ENCODE results near the gene MED20.
"Not testable (repeated sequence)": the region's sequence is repeated elsewhere in the genome, so short reads cannot be mapped to it uniquely, and the experiment has no call there.

The MED20 gene, protein sequence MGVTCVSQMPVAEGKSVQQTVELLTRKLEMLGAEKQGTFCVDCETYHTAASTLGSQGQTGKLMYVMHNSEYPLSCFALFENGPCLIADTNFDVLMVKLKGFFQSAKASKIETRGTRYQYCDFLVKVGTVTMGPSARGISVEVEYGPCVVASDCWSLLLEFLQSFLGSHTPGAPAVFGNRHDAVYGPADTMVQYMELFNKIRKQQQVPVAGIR

DNA sequence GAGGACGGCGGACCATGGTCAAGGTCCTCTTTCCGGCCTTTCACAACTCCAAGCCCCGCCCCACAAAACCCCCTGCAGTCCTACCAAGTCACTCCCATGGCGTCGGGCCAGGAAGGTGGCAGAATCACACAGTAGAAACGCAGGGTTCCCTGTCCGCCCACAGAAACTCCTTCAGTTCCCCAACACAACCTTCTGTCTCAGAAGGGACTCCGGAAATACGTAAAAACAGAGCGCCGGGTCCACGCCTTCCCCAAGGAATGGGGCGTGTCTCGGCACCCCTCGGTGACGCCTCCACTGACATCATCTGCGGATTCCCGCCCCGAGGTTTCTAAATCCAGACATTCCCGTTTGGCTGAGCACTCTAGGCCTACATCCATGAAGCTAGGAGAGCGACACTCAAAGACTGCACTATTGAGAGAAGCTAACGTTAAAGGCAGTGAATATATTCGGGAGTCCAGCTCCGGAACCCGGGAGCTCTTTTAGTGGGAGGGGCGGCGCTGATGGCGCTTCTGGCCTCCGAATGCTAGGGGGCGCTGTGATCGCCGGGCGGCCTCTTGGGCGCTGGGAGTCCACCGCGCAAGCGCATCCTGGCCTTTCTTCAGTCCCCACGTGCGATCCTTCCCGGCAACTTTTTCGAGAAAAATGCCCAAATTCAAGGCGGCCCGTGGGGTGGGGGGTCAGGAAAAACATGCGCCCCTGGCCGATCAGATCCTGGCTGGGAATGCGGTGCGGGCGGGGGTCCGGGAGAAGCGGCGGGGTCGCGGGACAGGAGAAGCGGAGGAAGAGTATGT is at the start of gene MED20, which contains the start of gene BYSL:
TSS of gene MED20 (minus strand) at position 219 of the 791 bp plus-strand sequence. CDS start at position 98, 121 bp downstream.
TSS of gene BYSL (plus strand) at position 579 of the 791 bp plus-strand sequence. CDS start at position 643, 64 bp downstream.
- peak; percentile 90 to 91 for DNase-seq (ENCODE audit: low read depth in 2 of 2)

DNA sequence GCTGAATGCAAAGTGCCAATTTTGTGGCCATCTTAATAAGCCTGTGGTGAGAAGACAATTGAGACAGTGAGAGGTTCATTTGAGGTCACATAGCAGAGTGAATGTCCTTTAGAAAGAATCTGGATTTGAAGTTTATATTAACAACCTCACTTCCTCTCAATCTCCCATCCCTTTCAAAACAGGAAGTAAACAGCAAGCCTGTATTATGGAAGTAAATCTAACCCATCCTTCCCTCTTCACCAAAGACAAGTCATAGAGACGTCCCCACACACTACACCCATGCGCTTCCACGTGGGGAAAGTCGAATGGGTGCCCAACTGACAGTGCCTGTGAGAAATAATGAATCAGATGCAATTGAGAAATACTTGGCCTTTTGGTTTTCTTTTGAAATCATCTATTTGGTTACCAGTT is 49.5 kb upstream of the MED20 start:
- DNase-seq (ENCODE audit: low read depth in 2 of 2), result peak; percentile 28 to 49

DNA sequence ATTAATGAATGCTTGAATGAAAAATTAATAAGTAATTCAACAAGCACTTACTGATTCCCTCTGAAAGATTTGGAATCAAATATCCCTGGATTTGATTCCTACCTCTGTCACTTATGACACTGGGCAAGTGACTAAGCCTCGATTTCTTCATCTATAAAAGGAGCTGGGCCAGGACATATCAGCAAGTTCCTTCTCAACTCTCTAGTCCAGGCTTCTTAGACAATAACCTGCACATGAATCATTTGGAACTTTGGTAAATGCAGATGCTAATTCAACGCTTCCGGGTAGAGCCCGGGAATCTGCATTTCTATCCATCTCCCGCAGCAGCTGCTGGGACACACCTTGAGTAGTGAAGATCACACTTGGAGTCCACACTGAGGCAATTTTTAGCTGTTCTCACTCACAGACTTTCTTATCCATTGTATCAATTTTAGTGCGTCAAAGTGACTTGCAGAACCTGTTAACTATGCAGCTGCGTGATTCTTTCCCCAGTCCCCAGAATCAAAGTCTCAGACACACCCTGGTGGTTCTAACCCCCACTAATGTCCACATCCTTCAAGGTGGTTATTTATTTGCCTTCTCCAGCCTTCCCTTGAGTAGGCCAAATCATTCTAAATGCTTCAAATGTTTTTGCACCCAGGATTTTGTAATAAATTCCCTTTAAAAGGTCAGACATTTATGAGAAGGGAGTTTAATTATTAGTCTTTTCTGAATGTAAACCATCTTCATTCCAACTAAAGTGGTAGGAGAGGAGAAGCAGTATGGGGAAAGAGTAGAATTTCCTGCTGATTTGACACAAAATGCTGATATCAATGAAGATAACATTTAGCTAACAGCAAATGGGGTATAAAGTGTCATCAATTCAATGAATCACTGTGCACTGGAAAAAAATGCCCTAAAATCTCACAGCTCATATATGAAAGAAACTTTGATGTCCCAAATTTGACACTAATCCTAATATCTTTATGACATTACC is 46.7 kb upstream of the MED20 start:
- DNase-seq (ENCODE audit: low read depth in 2 of 2), result no peak

DNA sequence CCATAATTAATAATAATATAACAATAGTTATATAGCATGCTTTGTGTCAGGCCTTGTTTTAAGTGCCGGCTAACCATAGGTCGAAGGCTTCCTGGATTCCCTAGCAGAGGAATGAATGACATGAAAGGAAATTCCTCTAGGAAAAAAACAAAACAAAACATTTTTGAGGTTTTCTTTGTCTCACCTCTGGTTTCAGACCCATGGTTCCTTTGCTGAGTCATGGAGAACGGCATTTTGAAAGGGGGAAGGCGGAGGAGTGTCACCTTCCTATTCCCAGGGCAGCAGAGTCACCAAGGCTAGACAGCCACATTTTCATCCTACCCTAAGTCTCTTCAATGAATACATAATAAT is 46.0 kb upstream of the MED20 start:
- no peak for DNase-seq (ENCODE audit: low read depth in 2 of 2)

DNA sequence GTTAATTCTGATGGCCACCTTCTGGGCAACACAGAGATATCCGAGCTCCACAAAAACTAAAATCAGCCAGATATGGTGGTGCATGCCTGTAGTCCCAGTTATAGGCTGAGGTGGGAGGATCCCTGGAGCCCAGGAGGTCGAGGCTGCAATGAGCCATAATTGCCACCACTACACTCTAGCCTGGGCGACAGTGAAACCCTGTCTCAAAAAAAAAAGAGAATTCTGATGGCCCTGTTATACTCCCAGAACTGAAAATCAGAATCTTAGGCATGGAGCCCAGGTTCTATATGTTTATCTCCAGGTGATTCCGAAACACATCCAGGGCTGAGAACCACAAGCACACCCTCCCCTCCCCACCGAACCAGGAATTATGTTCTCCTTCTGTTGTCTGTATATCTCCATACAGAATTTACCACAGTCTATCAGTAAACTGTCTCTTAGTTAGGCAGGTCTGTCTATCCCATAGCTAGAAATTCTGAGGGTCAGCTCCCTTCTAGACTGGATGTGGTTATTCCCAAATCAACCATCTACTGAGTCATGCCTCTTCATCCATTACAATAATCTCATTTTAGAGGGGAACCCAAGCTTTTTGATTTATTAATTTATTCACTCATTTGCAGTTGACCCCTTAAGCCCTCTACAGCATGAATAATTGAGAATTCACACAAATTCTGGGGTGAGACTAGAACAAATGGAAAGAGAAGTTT is 45.4 kb upstream of the MED20 start:
- DNase-seq (ENCODE audit: low read depth in 2 of 2), result no peak

DNA sequence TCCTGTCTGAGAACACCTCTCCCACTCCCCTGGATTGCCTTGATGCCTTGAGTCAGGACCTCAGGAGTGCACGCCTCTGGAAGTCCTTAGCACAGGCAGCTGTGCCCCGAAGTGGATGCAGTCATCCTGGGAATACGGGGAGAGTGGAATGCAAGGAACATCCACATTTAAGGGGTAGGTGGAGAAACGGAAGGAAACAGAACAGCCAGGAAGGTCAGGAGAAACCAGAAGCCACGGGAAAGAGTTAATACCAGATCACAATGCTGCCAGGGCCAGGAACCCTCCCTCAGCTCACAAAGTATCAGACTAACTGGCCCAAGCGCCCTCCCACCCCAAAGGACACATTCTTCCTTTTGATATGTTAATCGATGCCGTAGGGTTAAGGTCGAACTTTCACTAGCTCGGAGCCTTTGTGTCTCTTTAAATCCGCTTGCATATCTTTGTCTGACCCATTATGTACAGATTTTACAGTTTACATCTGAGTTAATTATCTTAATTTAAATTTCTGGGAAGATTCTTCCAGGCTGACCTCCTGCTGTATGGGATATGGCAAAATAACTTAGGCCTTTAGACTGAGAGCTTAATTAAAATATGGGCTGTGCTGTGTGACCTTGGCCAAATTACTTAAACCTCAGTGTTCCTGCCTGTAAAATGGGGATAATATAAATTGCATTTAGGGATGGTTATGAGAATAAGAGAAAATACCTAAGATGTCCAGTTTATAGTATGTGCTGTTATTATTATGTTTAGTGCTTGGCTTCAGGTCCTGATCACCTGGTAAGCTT is 44.7 kb upstream of the MED20 start:
- no peak for DNase-seq (ENCODE audit: low read depth in 2 of 2)

DNA sequence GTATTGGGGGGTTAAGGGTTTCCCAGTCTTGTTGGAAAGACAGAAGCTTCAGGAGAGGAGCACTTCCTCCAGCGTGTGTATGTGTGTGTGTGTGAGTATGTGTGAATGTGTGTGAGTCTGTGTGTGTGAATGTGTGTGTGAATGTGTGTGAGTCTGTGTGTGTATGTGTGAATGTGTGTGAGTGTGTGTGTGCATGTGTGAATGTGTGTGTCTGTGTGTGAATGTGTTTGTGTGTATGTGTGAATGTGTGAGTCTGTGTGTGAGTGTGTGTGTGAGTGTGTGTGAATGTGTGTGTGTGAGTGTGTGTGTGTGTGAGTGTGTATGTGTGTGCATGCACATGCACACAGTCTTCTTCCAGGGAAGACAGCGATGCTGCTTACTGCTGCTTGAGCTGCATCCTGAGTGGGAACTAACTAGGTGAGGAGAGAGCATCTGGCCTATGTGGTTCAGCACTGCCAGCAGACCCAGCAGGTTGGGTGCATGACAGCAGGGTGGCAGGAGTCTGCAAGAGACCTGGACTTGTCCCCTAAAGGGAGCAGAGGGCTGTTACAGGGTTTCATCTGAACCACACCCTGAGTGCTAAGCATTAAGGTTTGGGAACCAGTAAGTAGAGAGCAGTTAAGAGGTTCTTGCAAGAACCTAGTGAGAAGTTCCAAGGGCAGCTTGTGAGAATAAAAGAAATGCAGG is 43.4 kb upstream of the MED20 start:
- no peak for DNase-seq (ENCODE audit: low read depth in 2 of 2)

DNA sequence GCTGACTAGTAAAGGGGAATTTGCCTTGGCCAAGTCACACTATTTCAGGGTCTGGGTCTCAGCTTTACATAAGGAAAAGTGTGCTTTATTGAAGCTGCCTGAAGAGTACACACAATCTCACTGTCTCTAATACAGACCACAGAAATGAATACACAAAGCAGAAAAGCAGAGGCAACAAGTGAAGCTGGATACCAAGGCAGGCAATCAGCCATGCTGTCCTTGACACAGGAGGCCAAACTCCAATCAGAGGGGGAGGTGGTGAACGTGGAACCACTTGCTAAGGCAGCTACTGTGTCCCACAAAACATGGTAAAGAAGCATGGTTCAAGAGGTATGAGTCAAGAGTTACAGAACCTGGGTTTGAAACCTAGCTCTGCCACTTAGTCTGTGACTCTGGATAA is 42.4 kb upstream of the MED20 start:
- no peak for DNase-seq (ENCODE audit: low read depth in 2 of 2)

DNA sequence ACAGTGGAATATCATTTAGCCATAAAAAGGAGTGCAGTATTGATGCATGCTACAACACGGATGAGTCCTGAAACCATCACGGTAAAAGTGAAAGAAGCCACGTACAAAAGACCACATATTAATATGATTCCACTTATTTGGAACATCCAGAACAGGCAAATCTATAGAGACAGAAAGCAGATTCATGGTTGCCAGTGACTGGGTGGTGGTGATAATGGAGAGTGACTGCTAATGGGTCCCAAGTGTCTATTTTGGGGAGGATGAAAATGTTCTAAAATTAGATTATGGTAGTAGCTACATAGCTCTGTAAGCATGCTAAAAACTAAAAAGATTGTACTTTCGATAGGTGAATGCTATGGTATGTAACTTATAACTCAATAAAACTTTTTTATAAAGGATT is 39.1 kb upstream of the MED20 start:
- no peak for DNase-seq (ENCODE audit: low read depth in 2 of 2)

DNA sequence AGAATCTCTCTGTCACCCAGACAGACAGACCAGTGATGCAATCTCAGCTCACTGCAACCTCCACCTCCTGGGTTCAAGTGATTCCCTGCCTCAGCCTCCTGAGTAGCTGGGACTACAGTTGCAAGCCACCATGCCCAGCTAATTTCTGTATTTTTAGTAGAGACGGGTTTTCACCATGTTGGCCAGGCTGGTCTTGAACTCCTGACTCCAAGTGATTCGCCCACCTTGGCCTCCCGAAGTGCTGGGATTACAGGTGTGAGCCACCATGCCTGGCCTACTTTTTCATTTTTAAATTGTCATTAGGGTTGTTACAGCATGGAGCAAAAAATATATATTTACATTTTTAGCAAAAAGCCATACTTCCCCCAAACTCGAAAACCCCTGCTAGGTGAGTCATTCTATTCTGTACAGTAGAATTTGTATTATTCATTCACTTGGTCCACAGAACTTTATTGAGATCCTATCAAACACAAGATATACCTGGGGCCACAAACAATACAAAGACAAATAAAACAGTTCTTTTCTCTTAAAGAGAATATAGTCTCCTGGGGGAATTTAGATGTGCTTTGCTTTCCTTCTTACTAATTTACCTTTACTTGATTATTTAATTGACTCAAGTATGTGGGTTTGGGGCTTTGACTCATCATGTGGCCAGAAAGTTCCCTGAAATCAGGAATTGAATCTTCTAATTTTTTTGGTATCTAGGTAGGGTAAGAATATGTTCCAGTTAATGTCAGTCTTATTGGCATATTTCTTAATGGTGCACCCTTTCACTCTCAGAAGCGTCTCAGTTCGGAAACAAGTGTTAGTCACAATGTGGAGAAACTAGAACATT is 37.3 kb upstream of the MED20 start:
- DNase-seq (ENCODE audit: low read depth in 2 of 2), result no peak

DNA sequence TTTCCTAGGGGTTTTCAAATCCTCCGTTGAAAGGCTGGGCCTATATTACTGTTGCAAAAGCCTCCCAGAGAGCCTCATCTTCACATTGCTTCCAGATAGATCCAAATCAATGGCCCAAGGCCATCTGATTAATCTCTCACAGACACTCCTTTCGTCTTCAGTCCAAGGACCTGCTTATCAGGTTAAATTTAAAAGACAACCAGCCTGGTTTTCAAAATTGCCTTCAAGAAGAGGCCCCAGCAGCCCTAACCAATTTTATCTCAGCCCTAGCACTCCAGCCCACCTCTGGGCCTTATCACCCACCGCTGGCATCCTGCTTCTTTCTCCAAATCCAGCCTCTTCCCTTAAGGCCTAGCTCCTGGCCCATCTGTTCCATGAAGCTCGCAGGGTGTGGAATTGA is 36.2 kb upstream of the MED20 start:
- DNase-seq (ENCODE audit: low read depth in 2 of 2), result no peak

DNA sequence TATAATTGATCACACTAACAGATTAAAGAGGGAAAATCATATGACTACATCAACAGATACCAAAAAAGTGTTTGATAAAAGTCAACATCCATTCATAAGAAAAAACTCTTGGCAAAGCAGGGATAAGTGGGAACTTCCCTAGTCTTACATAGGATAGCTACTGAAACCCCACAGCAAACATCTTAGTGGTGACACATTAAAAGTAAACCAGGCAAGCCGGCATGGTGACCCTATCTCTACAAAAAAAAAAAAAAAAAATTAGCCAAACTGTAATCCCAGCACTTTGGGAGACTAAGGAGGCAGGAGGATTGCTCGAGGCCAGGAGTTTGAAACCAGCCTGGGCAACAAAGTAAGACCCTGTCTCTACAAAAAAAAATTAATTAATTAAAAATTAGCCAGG is 34.5 kb upstream of the MED20 start:
- no peak for DNase-seq (ENCODE audit: low read depth in 2 of 2)

DNA sequence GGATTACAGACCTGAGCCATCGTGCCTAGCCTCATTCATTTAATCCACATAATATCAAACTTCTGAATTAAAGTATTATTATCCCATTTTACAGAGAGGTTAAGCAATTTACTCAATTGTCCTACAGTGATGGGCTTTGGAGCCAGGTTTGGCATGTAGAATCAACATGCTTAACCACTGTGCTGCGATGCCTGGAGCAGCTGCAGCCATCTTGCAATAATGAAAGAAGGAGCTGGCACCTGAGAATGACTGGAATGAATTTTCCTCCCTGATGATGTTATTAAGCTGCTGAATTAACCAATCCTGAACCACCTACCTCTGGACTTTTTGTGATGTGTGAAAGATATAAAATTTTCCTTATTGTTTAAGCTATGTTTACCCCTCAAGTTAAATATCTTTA is 33.7 kb upstream of the MED20 start:
- DNase-seq (ENCODE audit: low read depth in 2 of 2), result no peak

DNA sequence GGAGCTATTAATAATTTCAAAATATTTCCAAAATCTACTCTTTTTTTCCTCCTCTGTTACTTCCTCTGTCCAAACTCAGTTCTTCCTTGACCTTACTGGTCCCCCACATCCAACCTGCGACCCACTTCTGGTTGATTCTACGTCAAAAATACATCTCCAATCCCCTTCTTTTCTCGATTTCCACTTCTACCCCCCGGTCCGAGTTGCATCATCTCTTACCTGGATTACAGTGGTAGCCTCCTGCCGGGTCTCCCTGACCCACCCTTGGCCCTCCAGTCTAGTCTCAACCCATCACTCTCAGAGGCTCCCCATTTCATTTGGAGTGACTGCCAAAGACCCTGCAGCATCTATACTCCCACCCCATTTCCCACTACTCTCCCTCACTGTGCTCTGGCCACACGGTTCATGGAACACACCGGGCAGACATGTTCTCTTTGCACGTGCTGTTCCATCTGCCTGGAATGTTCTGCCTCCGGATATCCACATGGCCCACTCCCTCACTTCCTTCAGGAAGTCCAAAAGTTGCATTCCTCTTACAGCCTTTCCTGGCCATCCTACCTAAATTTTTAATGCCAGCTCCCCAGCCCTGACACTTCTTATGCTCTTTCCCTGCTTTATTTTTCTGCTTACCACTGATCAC is 26.8 kb upstream of the MED20 start:
- no peak for DNase-seq (ENCODE audit: low read depth in 2 of 2)

DNA sequence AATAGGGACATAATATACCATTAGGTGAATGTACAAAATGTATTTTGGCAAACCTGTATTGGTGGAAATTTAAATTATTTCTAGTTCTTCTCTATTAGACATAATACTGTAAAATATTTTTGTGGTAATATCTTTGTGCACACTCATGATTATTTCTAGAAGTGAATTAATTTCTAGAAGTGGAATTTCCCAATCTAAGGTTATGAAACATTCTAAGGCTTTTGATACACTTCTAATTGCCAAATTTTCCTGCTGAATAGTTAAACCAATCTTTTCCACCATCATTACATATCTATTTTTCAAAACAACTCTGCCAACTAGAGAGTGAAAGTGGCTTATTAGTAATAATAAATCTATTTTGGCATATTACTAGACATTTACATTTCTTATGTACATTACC is 22.5 kb upstream of the MED20 start:
- no peak for DNase-seq (ENCODE audit: low read depth in 2 of 2)

DNA sequence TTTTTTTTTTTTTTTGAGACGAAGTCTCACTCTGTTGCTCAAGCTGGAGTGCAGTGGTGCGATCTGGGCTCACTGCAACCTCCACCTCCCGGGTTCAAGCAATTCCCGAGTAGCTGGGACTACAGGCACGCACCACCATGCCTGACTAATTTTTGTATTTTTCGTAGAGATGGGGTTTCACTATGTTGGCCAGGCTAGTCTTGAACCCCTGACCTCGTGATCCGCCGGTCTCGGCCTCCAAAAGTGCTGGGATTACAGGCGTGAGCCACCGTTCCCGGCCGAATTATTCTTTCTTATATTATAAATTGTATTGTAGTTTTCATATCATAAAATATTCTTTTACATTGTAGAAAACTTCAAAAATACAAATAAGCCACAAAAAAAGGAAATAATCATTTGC is 21.9 kb upstream of the MED20 start:
- DNase-seq (ENCODE audit: low read depth in 2 of 2), result not testable (repeated sequence)

DNA sequence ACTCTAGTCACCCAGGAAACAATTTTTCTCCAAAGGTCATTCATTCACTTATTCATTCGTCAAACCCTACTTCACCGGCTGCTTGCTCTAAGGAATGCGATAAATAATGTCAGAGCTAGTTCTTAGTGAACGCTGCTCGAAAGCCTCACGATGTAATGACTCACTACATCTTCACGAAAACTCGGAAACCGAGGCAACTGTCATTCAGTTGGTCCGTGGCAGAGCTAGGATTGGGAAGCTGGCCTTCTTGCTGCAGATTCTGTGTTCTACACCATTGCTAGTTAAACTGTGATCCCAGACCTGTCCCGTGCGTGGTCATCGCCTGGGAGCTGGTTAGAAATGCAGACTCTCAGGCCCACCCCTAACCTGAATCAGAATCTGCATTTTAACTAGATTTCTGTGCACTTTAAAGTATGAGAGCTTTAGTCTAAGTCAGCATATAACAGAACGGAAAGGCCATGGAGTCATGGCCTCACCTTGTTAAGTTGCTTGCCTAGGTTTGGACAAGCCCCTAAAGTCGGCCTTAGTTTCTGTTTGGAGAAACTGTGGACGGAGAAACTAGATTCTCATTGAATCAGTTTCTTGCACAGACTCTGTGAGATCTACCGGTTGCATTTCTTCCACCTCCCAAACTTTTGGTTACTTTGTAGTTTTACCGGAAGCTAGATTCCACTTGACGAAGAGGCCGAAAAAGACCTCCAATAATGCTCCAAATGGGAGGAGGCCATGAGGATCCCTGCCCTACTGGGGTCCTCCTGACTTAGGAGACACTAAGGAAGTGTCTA is 21.3 kb upstream of the MED20 start:
- no peak for DNase-seq (ENCODE audit: low read depth in 2 of 2)

All from stimulated activated CD8-positive, alpha-beta memory T cell treated with anti-CD3 and anti-CD28 coated beads, Interleukin-2, amount 100 ng/mL, for 48 hours (primary cell).